CD4-positive, alpha-beta T cell treated with Interleukin-6 for 4 hours (primary cell): Measurements from ENCODE around the gene MAPRE2.

Experiments used
- DNase-seq: peaks from one replicate; pipeline ENCODE4 v3.0.0-alpha.2; 2020; ENCODE audit warnings: mixed read lengths

Gene MAPRE2

DNA sequence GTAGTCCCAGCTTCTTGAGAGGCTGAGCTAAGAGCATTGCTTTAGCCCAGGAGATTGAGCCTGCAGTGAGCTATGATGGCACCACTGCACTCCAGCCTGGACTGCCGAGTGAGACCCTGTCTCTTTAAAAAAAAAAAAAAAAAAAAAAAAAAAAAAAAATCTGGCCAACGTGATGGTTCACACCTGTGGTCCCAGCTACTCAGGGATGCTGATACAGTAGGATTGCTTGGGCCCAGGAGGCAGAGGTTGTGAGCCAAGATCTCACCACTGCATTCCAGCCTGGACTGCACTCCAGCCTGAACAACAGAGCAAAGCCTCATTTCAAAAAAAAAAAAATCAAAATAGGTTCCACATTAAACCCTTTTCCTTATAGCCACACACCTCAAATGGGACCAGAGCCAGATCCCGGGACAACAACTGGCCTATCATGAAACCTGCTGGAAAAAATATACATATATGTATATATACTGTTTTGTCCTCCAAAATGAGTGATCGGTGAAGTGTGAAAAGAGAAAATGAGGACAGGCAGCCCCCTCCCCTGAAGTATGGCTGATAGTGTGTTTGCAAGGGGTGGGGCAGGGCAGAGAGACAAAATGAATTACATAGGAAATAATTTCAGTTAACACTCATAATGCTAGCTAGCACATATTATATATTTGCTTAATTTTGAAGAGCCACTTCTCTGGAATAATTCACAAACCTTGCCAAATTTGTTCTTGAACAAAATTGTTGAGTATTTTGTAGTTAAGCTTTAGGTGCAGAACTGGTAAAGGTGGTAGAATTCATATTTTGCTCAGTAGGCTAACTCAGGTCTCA, 22.9 kb downstream of the MAPRE2 start:
- no peak for DNase-seq

DNA sequence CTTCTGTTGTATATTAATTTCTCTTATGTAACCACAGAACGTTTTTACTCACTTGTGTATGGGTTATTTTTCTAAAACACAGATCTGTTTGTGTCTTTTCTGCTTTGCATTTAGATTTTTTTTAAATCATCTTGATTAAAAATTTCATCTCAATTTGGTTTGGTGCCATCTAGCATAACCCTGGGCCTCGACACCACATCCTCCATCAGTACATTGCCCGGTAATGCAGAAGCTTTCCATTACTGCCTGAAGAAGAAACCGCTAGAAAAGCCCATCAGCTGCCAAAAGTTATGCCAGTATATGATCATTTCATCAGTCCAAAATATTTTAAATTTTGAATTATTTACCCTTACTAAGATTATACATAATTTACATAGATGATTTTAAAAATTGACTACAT, 26.2 kb downstream of the MAPRE2 start:
- DNase-seq, result no peak

DNA sequence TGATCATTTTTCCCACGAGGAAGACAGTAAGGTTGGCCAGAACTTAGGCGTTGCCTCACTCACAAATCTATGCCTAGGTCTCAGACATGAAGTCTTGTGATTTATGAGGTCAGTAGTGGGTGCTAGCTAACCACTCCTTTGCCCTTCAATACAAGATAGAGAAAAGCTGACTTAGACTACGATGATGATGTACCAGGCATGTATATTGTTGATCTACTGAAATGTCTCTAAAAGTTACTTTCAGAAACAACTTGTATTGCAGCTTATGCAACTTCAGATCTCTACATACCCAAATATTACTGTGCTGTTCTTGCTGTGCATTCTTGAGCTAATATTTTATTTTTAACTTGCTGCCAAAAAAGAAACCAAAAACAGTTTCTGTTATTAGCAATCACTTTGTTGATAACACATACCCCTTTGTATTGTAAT, 30.6 kb downstream of the MAPRE2 start:
- no peak for DNase-seq

- DNase-seq, result no peak
Observed at GRCh38 chr18:35072616-35073015, 31.4 kb downstream of the MAPRE2 start.

- DNase-seq, result no peak
Observed at GRCh38 chr18:35073186-35074105, 32.2 kb downstream of the MAPRE2 start.

GRCh38 chr18:35074581-35074980, 33.4 kb downstream of the MAPRE2 start:
- no peak for DNase-seq

DNA sequence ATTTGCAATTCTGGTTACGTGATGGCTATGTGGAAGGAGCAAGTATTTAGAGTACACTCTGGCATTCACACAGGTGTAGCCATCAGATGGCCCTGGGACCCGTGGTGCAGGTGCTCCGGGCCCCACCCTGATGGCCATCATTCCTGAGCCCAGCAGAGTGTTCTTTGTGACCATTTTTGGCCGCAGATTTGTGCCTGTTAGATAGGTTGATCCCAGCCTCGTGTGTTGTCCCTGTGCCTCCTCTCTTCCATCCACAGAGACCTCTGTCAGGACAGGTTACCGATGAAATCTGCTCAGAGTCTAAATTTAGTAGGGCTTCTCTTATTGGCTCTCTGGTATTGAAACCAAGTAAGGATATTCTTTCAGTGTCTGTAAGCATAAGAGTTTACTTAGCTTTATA, 33.9 kb downstream of the MAPRE2 start:
- no peak for DNase-seq

DNA sequence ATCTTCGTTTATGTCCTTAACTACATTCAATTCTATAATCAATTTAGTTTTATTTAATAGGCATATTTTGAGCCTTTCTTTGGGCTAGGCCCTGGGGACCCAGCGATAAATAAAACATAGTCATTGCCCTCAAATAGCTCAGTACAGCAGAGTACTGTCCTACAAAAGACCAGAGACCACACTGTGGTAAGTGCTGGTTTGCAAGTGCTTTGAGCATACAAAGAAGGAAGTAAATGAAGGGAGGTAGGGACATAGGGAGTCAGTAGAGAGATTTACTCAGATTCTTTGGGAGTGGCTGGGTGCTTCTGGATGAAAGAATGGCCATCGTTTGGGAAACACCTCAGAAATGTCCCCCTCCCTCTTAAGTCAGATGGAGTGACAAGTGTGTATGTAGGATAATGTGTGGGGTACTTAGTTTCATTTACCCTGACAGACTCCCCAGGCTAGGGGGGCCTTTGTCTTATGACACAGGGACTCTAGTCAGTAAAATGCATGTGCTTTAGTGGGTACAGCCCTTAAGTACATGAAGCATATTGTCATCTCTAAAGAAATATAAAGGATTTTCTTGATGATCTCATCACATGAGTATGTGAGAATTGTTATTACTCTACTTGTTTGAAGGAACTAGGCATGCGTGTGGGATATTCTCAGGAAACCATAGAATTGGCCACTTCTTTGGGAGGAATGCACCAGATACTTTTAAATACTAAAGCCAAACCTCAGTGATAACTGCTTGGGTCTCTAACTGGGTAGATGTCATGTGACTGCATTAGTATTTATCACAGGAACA, 35.1 kb downstream of the MAPRE2 start:
- DNase-seq, result no peak

- no peak for DNase-seq
Observed at GRCh38 chr18:35077937-35078336, 36.7 kb downstream of the MAPRE2 start.

DNA sequence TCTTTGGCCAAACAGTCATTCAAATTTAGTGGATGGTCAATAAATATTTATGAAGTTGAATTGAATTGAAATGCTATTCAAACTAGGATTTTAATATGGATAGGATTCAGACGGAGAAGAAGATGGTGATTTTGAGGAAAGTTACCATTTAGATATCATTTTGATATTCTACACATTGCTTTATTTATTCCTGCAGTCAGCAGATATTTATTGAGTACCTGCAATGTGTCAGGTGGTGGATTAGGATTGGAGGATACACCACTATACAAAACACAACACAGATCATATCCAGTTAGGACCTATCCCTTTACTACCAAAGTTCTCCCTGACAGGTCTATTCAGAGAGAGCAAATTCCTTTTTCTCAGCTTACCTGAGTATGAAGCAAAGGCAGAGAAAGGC, 38.8 kb downstream of the MAPRE2 start:
- DNase-seq, result no peak

- no peak for DNase-seq
Observed at GRCh38 chr18:35083174-35083712, 42.0 kb downstream of the MAPRE2 start.

DNA sequence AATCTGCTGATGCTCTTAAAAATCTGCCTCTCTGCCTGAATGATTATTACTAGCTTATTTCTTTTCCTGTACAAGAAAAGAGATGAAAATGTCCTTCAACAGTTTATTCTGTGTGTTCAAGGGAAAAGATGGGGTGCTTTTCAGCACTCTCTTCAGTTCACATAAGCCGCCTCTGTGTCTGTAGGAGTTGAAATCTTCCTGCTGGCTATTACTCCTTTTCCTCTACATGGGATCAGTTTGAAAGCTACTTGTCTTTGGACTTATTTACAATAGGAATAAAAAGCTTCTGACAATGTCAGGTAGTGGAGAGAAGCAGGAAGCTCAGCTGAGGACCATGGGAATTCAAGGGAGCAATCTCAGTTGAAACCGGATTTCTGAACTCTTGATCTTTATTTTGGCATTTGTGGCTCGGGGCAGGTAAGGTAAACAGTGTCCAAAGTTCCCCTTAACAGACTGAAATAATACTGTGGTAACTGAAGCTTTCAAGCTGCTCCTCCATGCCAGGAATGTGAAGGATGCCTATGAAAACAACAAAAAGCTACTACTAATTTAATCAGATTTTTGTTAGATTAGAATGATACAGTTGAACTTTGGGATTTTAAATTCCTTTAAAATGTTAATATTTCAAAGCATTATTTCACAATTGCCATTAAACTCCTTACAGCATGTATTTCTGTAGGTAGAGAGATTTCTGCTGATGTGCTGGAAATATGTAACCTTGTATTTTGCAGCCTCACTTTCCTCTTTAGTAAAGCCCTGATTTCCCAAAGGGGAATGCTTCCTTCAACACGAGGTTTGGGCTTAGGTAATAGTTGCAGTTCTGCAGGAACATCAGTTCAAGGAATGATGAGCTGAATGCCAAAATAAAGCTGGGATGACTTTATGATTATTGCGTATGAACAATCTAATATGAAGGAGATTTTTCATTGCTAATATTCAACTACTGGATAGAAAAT, 43.6 kb downstream of the MAPRE2 start:
- no peak for DNase-seq

GRCh38 chr18:35085450-35086380, 44.5 kb downstream of the MAPRE2 start:
- DNase-seq, result no peak

DNA sequence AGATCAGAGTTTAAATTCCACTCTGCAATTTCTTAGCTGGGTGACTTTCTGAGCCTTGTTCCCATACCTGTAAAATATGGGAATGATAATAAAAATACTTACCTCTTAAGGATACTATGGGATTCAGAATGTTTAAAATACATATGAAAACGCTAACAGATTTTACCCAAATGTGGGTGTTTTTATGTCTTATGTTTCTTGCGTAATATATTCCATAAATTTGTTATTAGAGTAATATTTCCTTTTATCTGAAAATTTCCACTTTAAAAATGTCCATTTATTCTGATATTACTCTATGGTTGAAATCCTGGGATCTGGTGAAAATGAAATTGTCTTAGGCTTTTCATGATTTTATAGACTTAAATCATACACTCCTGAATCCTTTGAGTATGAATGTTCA, 45.5 kb downstream of the MAPRE2 start:
- DNase-seq, result no peak

- DNase-seq, result no peak
Observed at GRCh38 chr18:35087726-35088125, 46.5 kb downstream of the MAPRE2 start.

GRCh38 chr18:35088921-35089320, 47.7 kb downstream of the MAPRE2 start:
- DNase-seq, result no peak

GRCh38 chr18:35089382-35089781, 48.2 kb downstream of the MAPRE2 start:
- no peak for DNase-seq

DNA sequence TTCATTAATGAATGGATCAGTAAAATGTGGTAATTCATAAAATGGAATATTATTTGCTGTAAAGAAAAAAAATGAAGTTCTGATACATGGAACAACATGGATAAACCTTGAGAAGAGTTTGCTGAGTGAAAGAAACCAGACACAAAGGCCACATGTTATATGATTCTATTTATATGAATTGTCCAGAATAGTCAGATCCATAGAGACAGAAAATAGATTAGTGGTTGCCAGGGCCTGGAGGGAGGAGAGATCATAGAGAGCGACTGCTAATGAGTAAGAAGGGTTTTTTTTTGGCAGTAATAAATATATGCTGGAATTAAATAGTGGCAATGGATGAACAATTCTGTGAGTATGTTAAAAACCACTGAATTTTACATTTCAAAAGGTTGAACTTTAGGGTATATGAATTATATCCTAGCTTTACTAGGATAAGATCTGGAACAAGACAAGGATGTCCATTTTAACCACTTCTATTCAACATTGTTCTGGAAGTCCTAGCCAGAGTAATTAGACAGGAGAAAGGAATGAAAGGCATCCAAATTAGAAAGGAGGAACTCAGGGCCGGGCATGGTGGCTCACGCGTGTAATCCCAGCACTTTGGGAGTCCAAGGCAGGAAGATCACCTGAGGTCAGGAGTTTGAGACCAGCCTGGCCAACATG, 48.8 kb downstream of the MAPRE2 start:
- no peak for DNase-seq

GRCh38 chr18:35091841-35092240, 50.6 kb downstream of the MAPRE2 start:
- DNase-seq, result no peak
